Stomach smooth muscle (tissue), 2 donors: ENCODE data around the gene SERPINH1.

Experiments used
- H3K27ac ChIP-seq: one replicate; pipeline ENCODE4 v1.7.0; 2013; ENCODE audit warnings: mild to moderate bottlenecking, low read length, inconsistent platforms
- H3K27me3 ChIP-seq, 2 donors: one replicate each; pipeline ENCODE4 v1.7.0; 2013; ENCODE audit warnings: low read length in 2 of 2; ENCODE audit not compliant: insufficient read depth in 2 of 2, control insufficient read depth in 1 of 2
- H3K36me3 ChIP-seq, 2 donors: one replicate each; pipeline ENCODE4 v1.7.0; 2013; ENCODE audit warnings: low read length in 2 of 2; ENCODE audit not compliant: control insufficient read depth in 2 of 2, insufficient read depth in 2 of 2
- H3K4me1 ChIP-seq: one replicate; pipeline ENCODE4 v1.7.0; 2013; ENCODE audit warnings: low read length; ENCODE audit not compliant: control insufficient read depth, insufficient read depth
- H3K4me3 ChIP-seq, 2 donors: one replicate each; pipeline ENCODE4 v1.7.0; 2013; ENCODE audit warnings: low read length in 2 of 2
- H3K9ac ChIP-seq, 2 donors: one replicate each; pipeline ENCODE4 v1.7.0; 2013; ENCODE audit warnings: low read length in 2 of 2, mild to moderate bottlenecking in 1 of 2
- H3K9me3 ChIP-seq, 2 donors: one replicate each; pipeline ENCODE4 v1.7.0; 2013; ENCODE audit warnings: low read length in 2 of 2; ENCODE audit not compliant: control insufficient read depth in 2 of 2
- donor health status: healthy.
- donor health status: Pancreatic carcinoma.

Gene SERPINH1

GRCh38 chr11:75589933-75590332, 27.9 kb downstream of the SERPINH1 start:
- no peak overlapping the region for H3K9ac ChIP-seq
- no peak overlapping the region for H3K27ac ChIP-seq
- H3K36me3 ChIP-seq = no peaks in the 10 kb centered on the region
- H3K9me3 ChIP-seq = no peaks in the 10 kb centered on the region
- no peak overlapping the region for H3K4me3 ChIP-seq
- H3K27me3 ChIP-seq = no peaks in the 10 kb centered on the region
- peaks cover 4% of the 10 kb centered on the region for H3K4me1 ChIP-seq

- no peaks in the 10 kb centered on the region for H3K9me3 ChIP-seq
- no peaks in the 10 kb centered on the region for H3K27me3 ChIP-seq
- H3K4me1 ChIP-seq = peaks cover 4% of the 10 kb centered on the region
- no peak overlapping the region for H3K27ac ChIP-seq
- H3K9ac ChIP-seq = no peak overlapping the region
- no peaks in the 10 kb centered on the region for H3K36me3 ChIP-seq
- no peak overlapping the region for H3K4me3 ChIP-seq
Observed at GRCh38 chr11:75591371-75591770, 29.3 kb downstream of the SERPINH1 start.

- H3K36me3 ChIP-seq = no peaks in the 10 kb centered on the region
- no peak overlapping the region for H3K4me3 ChIP-seq
- no peak overlapping the region for H3K9ac ChIP-seq
- H3K4me1 ChIP-seq = peaks cover 4% of the 10 kb centered on the region
- no peaks in the 10 kb centered on the region for H3K9me3 ChIP-seq
- H3K27ac ChIP-seq = no peak overlapping the region
- no peaks in the 10 kb centered on the region for H3K27me3 ChIP-seq
Observed at GRCh38 chr11:75591966-75592365, 29.9 kb downstream of the SERPINH1 start.

GRCh38 chr11:75592715-75593114, 30.7 kb downstream of the SERPINH1 start:
- Histone ChIP-seq H3K4me1 (peaks cover 4% of the 10 kb centered on the region), H3K4me3 (no peak overlapping the region), H3K9ac (no peak overlapping the region), H3K36me3 (no peaks in the 10 kb centered on the region), H3K27ac (no peak overlapping the region), H3K9me3 (no peaks in the 10 kb centered on the region), H3K27me3 (no peaks in the 10 kb centered on the region)

GRCh38 chr11:75593286-75593915, 31.3 kb downstream of the SERPINH1 start:
- no peak overlapping the region for H3K27ac ChIP-seq
- H3K9me3 ChIP-seq = no peaks in the 10 kb centered on the region
- H3K4me3 ChIP-seq = no peak overlapping the region
- H3K27me3 ChIP-seq = no peaks in the 10 kb centered on the region
- H3K9ac ChIP-seq = no peak overlapping the region
- H3K36me3 ChIP-seq = no peaks in the 10 kb centered on the region
- peaks cover 6% of the 10 kb centered on the region for H3K4me1 ChIP-seq

- Histone ChIP-seq H3K4me1 (peaks cover 7% of the 10 kb centered on the region), H3K9me3 (no peaks in the 10 kb centered on the region), H3K4me3 (no peak overlapping the region), H3K27ac (no peak overlapping the region), H3K9ac (no peak overlapping the region), H3K27me3 (no peaks in the 10 kb centered on the region), H3K36me3 (no peaks in the 10 kb centered on the region)
Observed at GRCh38 chr11:75594211-75594610, 32.2 kb downstream of the SERPINH1 start.

- H3K27ac ChIP-seq = no peak overlapping the region
- H3K9ac ChIP-seq = no peak overlapping the region
- no peaks in the 10 kb centered on the region for H3K36me3 ChIP-seq
- no peaks in the 10 kb centered on the region for H3K27me3 ChIP-seq
- H3K4me1 ChIP-seq = peaks cover 7% of the 10 kb centered on the region
- H3K9me3 ChIP-seq = no peaks in the 10 kb centered on the region
- H3K4me3 ChIP-seq = no peak overlapping the region
Observed at GRCh38 chr11:75595429-75595828, 33.4 kb downstream of the SERPINH1 start.

- peaks cover 7% of the 10 kb centered on the region for H3K4me1 ChIP-seq
- no peak overlapping the region for H3K9ac ChIP-seq
- no peak overlapping the region for H3K4me3 ChIP-seq
- H3K27ac ChIP-seq = no peak overlapping the region
- peaks cover 0 to 3% of the 10 kb centered on the region in 2 donors for H3K36me3 ChIP-seq
- H3K9me3 ChIP-seq = no peaks in the 10 kb centered on the region
- no peaks in the 10 kb centered on the region for H3K27me3 ChIP-seq
Observed at GRCh38 chr11:75596914-75597313, 34.9 kb downstream of the SERPINH1 start.

GRCh38 chr11:75597636-75598035, 35.6 kb downstream of the SERPINH1 start:
- no peaks in the 10 kb centered on the region for H3K9me3 ChIP-seq

GRCh38 chr11:75598264-75598663, 36.2 kb downstream of the SERPINH1 start:
- H3K4me3 ChIP-seq = no peak overlapping the region
- H3K9ac ChIP-seq = no peak overlapping the region
- H3K4me1 ChIP-seq = peaks cover 4% of the 10 kb centered on the region
- peaks cover 0 to 3% of the 10 kb centered on the region in 2 donors for H3K36me3 ChIP-seq
- no peak overlapping the region for H3K27ac ChIP-seq
- H3K9me3 ChIP-seq = no peaks in the 10 kb centered on the region
- H3K27me3 ChIP-seq = no peaks in the 10 kb centered on the region

More at GRCh38 chr11:75597636-75598035, 35.6 kb downstream of the SERPINH1 start:
- H3K4me3 ChIP-seq = no peak overlapping the region
- no peaks in the 10 kb centered on the region for H3K27me3 ChIP-seq
- H3K36me3 ChIP-seq = peaks cover 0 to 3% of the 10 kb centered on the region in 2 donors
- no peak overlapping the region for H3K27ac ChIP-seq
- H3K9ac ChIP-seq = no peak overlapping the region
- peaks cover 7% of the 10 kb centered on the region for H3K4me1 ChIP-seq

- H3K27ac ChIP-seq = no peak overlapping the region
- H3K27me3 ChIP-seq = no peaks in the 10 kb centered on the region
- no peak overlapping the region for H3K9ac ChIP-seq
- H3K4me1 ChIP-seq = peaks cover 4% of the 10 kb centered on the region
- no peaks in the 10 kb centered on the region for H3K9me3 ChIP-seq
- H3K36me3 ChIP-seq = peaks cover 0 to 3% of the 10 kb centered on the region in 2 donors
- no peak overlapping the region for H3K4me3 ChIP-seq
Observed at GRCh38 chr11:75598900-75599299, 36.8 kb downstream of the SERPINH1 start.
